HFFc6 (cell line): ENCODE results near the gene SIL1. TPM values are rescaled to one million over a fixed set of nuclear protein-coding genes. Genes with fewer than 3 reads are reported as not detected.

Experiments used
- DNase-seq: peaks from one replicate; pipeline ENCODE4 v3.0.0-alpha.2; 2018
- H3K27ac Mint-ChIP-seq: 2 replicates; pipeline ENCODE4 v1.8.0; 2020; ENCODE audit warnings: mild to moderate bottlenecking, mixed read lengths
- H3K27me3 Mint-ChIP-seq: 2 replicates; pipeline ENCODE4 v1.8.0; 2021; ENCODE audit warnings: mild to moderate bottlenecking, moderate library complexity, mixed read lengths; ENCODE audit not compliant: insufficient read depth
- H3K36me3 Mint-ChIP-seq: 2 replicates; pipeline ENCODE4 v1.8.0; 2021; ENCODE audit warnings: low read depth, mixed read lengths
- H3K4me1 Mint-ChIP-seq: 2 replicates; pipeline ENCODE4 v1.8.0; 2020; ENCODE audit warnings: low read depth, mixed read lengths
- H3K4me3 Mint-ChIP-seq: 2 replicates; pipeline ENCODE4 v1.8.0; 2020; ENCODE audit warnings: mild to moderate bottlenecking, moderate library complexity, mixed read lengths
- H3K9me3 Mint-ChIP-seq: 2 replicates; pipeline ENCODE4 v1.8.0; 2020; ENCODE audit warnings: mild to moderate bottlenecking, mixed read lengths
- total RNA-seq, 6 experiments: library from RNA; stranded (reverse); fragmentation: NEBNext Ultra II Directional; extraction: Animal tissue kit (Norgen Biotek cat#: 25700); gene quantifications; 2 replicates in 1 of 6; 3 replicates in 5 of 6; pipeline ENCODE4 v1.2.3, GENCODE V29; 2021
- TF ChIP-seq, protein P1 (sequence below): fragments of 200-600 bp; sonication (generic); IDR thresholded peaks from 2 replicates; pipeline ENCODE4 v1.5.0; 2021; ENCODE audit warnings: antibody characterized with exemption, mild to moderate bottlenecking

The SIL1 gene
- total RNA-seq, 6 experiments from 2014 or later, result 64.7 to 84.7 (median 78.7) TPM

DNA sequence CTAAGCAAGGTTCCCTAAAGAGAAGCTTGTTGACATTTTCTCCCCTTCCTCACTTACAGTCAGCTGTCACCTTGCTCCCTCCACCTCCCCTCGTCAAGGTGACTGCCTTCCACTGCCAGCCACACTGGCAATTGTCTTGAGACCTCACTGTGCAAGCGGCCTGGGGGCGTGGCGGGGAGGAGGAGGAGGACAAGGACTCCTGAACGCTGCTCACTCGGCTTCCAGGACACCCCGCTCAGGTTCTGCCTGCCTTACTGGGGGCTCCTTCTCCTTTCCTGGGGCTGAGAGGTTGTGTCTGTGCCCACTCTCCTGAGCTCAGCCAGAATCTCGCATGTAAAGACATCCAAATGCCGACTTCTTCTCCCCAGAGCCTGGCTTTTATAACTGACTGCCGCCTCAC is 262.7 kb downstream of the SIL1 start:
- no peaks in the 10 kb centered on the region for H3K4me1 Mint-ChIP-seq
- H3K4me3 Mint-ChIP-seq, result no peak overlapping the region; the same call in 1 of the 2 replicates
- no peak overlapping the region; the same call in 1 of the 2 replicates for H3K27ac Mint-ChIP-seq
- TF ChIP-seq, protein P1, sequence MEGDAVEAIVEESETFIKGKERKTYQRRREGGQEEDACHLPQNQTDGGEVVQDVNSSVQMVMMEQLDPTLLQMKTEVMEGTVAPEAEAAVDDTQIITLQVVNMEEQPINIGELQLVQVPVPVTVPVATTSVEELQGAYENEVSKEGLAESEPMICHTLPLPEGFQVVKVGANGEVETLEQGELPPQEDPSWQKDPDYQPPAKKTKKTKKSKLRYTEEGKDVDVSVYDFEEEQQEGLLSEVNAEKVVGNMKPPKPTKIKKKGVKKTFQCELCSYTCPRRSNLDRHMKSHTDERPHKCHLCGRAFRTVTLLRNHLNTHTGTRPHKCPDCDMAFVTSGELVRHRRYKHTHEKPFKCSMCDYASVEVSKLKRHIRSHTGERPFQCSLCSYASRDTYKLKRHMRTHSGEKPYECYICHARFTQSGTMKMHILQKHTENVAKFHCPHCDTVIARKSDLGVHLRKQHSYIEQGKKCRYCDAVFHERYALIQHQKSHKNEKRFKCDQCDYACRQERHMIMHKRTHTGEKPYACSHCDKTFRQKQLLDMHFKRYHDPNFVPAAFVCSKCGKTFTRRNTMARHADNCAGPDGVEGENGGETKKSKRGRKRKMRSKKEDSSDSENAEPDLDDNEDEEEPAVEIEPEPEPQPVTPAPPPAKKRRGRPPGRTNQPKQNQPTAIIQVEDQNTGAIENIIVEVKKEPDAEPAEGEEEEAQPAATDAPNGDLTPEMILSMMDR, result no peak
- peaks cover 39% of the 10 kb centered on the region for H3K27me3 Mint-ChIP-seq
- H3K36me3 Mint-ChIP-seq, result peaks cover 49% of the 10 kb centered on the region
- no peaks in the 10 kb centered on the region for H3K9me3 Mint-ChIP-seq
- DNase-seq, result no peak

DNA sequence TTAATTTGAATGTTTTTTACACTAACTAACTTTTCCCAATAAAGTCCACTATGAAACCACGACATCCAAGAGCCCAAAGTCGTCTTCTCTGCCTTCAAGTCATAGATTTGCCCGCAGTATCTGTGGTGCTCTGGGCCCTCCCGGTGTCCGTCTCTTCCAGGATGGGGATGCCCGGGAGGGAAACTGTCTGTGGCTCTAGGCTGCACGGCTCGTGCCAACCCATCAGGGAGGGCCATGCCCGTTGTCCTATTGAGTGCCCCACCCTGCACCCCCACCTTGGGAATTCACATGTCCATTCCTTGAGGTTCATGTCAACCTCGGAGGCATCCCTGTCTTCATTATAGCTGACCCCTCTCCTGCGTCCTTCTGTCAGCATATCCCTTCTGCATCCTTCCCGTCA is 263.2 kb downstream of the SIL1 start:
- peaks cover 51% of the 10 kb centered on the region for H3K36me3 Mint-ChIP-seq
- DNase-seq, result no peak
- no peak overlapping the region; the same call in 1 of the 2 replicates for H3K4me3 Mint-ChIP-seq
- H3K27me3 Mint-ChIP-seq, result peaks cover 39% of the 10 kb centered on the region
- no peaks in the 10 kb centered on the region for H3K4me1 Mint-ChIP-seq
- H3K9me3 Mint-ChIP-seq, result no peaks in the 10 kb centered on the region
- TF ChIP-seq, protein P1, result no peak
- H3K27ac Mint-ChIP-seq, result no peak overlapping the region; the same call in 1 of the 2 replicates

DNA sequence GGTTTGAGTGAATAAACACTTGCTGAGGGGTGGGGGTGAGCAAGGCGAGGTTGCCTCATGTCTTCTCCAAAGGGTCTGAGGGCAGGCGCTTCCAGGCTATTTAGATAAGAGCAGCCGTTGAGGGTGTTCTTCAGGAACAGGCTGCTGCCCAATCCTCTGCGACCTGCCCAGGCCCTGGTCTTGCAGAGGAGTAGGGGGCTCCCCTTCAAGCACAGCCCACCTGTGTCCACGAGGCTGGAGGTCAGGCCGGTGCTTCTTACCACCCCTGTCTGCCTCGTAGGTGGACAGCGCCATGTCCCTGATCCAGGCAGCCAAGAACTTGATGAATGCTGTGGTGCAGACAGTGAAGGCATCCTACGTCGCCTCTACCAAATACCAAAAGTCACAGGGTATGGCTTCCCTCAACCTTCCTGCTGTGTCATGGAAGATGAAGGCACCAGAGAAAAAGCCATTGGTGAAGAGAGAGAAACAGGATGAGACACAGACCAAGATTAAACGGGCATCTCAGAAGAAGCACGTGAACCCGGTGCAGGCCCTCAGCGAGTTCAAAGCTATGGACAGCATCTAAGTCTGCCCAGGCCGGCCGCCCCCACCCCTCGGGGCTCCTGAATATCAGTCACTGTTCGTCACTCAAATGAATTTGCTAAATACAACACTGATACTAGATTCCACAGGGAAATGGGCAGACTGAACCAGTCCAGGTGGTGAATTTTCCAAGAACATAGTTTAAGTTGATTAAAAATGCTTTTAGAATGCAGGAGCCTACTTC is 264.5 kb downstream of the SIL1 start:
- H3K27me3 Mint-ChIP-seq, result peaks cover 34% of the 10 kb centered on the region
- H3K36me3 Mint-ChIP-seq, result peaks cover 51% of the 10 kb centered on the region
- H3K4me3 Mint-ChIP-seq, result no peak overlapping the region; the same call in 1 of the 2 replicates
- DNase-seq, result no peak
- H3K9me3 Mint-ChIP-seq, result no peaks in the 10 kb centered on the region
- TF ChIP-seq, protein P1, result no peak
- no peak overlapping the region for H3K27ac Mint-ChIP-seq
- no peaks in the 10 kb centered on the region for H3K4me1 Mint-ChIP-seq

DNA sequence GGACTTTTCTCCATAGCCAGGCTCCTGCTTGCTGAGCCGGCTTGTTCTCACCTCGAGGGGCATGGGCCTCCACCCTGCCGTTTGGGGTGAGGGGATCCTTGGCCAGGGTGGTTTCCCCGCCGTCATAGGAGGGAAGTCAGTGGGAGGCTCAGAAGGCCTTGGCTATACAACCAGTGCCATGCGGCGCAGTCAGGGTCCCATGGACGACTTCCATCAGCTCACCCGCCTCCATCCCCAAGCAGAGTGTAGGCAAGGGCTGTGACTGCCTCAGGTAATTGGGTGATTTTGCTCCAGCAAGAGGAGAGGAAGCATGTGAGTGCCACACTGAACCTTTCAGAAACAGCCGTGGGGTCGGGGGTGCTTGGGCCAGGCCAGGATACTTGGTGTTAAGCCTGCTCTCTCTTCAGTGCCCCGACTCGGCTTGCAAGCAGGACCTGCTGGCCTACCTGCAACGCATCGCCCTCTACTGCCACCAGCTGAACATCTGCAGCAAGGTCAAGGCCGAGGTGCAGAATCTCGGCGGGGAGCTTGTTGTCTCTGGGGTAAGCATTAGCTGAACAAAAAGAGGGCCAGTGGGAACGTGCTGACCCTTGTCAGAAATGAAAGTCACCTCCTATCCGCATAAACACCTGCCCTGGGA is 265.9 kb downstream of the SIL1 start:
- Mint-ChIP-seq H3K9me3 (no peaks in the 10 kb centered on the region), H3K27me3 (peaks cover 24% of the 10 kb centered on the region), H3K4me3 (no peak overlapping the region), H3K4me1 (no peaks in the 10 kb centered on the region), H3K27ac (no peak overlapping the region), H3K36me3 (peaks cover 59% of the 10 kb centered on the region)
- TF ChIP-seq, protein P1, result peak; percentile 25; the same call in 1 of the 2 replicates
- DNase-seq, result no peak

DNA sequence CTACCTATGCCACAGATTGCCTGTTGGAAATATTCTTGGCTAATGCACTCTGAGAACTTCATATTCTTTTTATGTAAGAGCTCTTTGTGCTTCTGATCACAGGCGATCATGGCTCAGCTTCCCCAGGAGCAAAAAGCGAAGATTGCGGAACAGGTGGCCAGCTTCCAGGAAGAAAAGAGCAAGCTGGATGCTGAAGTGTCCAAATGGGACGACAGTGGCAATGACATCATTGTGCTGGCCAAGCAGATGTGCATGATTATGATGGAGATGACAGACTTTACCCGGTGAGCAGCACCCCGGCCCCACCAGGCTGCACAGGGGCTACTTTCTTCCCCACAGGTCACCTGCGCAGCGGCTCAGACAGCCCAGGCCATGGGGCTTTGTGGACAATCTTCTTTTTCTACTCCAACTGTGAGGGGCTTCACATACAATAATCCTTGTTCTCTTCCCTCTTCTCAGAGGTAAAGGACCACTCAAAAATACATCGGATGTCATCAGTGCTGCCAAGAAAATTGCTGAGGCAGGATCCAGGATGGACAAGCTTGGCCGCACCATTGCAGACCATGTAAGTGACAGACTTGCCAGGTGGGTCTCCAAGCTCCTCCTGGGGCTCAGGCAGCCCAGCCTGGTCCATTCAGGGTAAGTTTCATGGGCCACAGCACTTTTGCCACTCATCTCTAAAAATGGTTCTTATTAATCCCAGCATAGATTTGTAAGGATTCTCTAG is 267.6 kb downstream of the SIL1 start:
- peaks cover 62% of the 10 kb centered on the region for H3K36me3 Mint-ChIP-seq
- no peak overlapping the region for H3K27ac Mint-ChIP-seq
- no peak for DNase-seq
- H3K9me3 Mint-ChIP-seq, result no peaks in the 10 kb centered on the region
- H3K27me3 Mint-ChIP-seq, result peaks cover 12% of the 10 kb centered on the region
- 0 out of 2 replicates have a peak overlapping the region, but pooled peaks have one; percentile 18 for H3K4me3 Mint-ChIP-seq
- H3K4me1 Mint-ChIP-seq, result no peaks in the 10 kb centered on the region
- TF ChIP-seq, protein P1, result no peak
